Adipocyte (in vitro differentiated cells): Measurements from ENCODE around the gene LCN15.

ENCODE experiments used
- DNase-seq: peaks from one replicate; pipeline ENCODE4 v3.0.0-alpha.2; 2015; ENCODE audit warnings: low read depth
- H3K27me3 ChIP-seq: replicated peaks from 2 replicates; pipeline ENCODE4 v1.7.0; 2013; ENCODE audit warnings: mild to moderate bottlenecking, low read length, moderate library complexity; ENCODE audit not compliant: control insufficient read depth, insufficient read depth
- H3K36me3 ChIP-seq: 2 replicates; pipeline ENCODE4 v1.7.0; 2013; ENCODE audit warnings: low read length, mild to moderate bottlenecking, moderate library complexity; ENCODE audit not compliant: control insufficient read depth, insufficient read depth, severe bottlenecking
- H3K4me1 ChIP-seq: 2 replicates; pipeline ENCODE4 v1.7.0; 2013; ENCODE audit warnings: mild to moderate bottlenecking, low read length, moderate library complexity; ENCODE audit not compliant: control insufficient read depth, insufficient read depth
- H3K4me3 ChIP-seq: 2 replicates; pipeline ENCODE4 v1.7.0; 2013; ENCODE audit warnings: mild to moderate bottlenecking, low read length, moderate library complexity
- H3K9ac ChIP-seq: 2 replicates; pipeline ENCODE4 v1.7.0; 2013; ENCODE audit warnings: mild to moderate bottlenecking, low read length, moderate library complexity
- H3K9me3 ChIP-seq: 2 replicates; pipeline ENCODE4 v1.7.0; 2013; ENCODE audit warnings: mild to moderate bottlenecking, low read length, moderate library complexity; ENCODE audit not compliant: control insufficient read depth

LCN15 gene

DNA sequence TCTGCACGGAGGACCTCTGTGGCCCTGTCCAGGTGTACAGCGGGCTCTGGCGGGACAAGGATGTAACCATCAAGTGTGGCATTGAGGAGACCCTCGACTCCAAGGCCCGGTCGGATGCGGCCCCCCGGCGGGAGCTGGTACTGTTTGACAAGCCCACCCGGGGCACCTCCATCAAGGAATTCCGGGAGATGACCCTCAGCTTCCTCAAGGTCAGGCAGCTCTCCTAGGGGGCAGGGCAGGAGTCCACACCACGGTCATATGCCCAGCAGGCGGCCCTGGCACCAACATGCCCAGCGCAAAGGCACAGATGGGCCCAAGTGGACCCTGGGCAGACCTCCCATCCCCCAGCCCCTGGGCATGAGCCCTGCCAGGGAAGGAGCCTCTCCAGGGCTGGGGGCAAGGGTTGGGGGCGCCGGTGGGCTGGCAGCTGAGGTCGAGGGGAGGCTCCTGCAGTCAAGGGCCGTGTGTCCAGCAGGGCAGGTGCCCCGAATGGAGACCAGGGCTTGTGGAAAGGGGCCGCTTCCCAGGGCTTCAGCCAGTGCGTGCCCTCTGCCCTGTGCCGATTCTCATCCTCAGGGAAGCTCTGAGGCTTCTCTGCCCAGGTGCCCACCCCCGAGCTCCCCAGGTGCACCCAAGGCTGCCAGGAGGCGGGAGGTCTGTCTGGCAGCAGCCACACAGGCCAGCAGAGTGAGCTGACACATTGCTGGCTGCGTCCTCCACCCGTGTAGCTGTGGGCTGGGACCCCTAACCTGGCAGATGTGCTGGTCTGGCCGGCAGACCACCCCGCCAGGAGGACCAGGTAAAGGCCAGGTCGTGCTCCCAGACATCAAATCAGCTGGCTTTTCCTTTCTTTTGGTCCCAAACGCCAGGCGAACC is 42.0 kb downstream of the LCN15 start:
- H3K9me3 ChIP-seq = no peaks in the 10 kb centered on the region
- no peak overlapping the region for H3K4me3 ChIP-seq
- H3K27me3 ChIP-seq = no peaks in the 10 kb centered on the region
- peaks cover 23% of the 10 kb centered on the region for H3K4me1 ChIP-seq
- peaks cover 44% of the 10 kb centered on the region for H3K36me3 ChIP-seq
- no peak for DNase-seq
- no peak overlapping the region for H3K9ac ChIP-seq

DNA sequence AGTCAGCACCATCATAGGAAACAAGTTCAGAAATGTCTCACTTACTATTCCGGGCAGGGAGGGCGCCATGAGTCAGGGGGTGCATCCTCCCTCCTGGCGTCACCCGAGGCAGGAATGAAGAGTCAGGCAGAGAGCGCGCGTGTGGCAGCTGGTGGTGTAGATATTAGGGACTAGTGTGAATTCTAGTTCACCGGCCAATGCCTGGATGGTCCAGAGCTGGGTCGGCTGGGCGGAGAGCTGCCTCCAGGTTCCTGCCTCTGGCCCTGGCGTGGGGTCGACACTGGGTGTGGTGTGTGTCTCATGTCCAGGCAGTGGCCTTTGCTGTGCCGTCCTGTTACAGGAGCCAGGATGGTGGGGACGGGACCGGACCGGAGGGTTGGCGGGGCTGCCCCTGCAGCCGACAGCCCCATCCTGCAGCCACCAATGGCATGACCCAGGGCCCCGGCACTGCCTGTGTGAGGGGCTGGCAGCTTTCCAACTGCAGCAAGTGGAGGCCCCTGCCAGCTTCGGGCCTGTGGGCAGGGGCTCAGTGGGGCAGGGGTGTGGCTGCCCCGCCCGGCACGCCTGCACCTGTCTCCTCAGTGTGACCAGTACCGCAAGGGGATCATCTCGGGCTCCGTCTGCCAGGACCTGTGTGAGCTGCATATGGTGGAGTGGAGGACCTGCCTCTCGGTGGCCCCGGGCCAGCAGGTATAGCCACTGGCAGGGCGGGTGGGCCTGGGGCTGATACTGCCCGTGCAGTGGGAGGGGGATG is 42.8 kb downstream of the LCN15 start:
- Histone ChIP-seq H3K27me3 (peaks cover 2% of the 10 kb centered on the region), H3K9me3 (no peaks in the 10 kb centered on the region), H3K4me3 (no peak overlapping the region), H3K9ac (no peak overlapping the region), H3K4me1 (peaks cover 18% of the 10 kb centered on the region), H3K36me3 (peaks cover 40% of the 10 kb centered on the region)
- no peak for DNase-seq

- no peak for DNase-seq
- H3K4me1 ChIP-seq = peaks cover 12% of the 10 kb centered on the region
- no peaks in the 10 kb centered on the region for H3K9me3 ChIP-seq
- H3K36me3 ChIP-seq = peaks cover 34% of the 10 kb centered on the region
- peak overlapping the region; percentile 7 for H3K9ac ChIP-seq
- H3K27me3 ChIP-seq = peaks cover 3% of the 10 kb centered on the region
- H3K4me3 ChIP-seq = no peak overlapping the region
Measured at GRCh38 chr9:136720898-136721338, 43.4 kb downstream of the LCN15 start.

GRCh38 chr9:136720251-136720897 is 43.9 kb downstream of the LCN15 start:
- H3K4me1 ChIP-seq = peaks cover 7% of the 10 kb centered on the region
- no peaks in the 10 kb centered on the region for H3K9me3 ChIP-seq
- no peak for DNase-seq
- H3K36me3 ChIP-seq = peaks cover 29% of the 10 kb centered on the region
- peak overlapping the region; percentile 7 for H3K9ac ChIP-seq
- H3K4me3 ChIP-seq = no peak overlapping the region
- H3K27me3 ChIP-seq = peaks cover 7% of the 10 kb centered on the region

DNA sequence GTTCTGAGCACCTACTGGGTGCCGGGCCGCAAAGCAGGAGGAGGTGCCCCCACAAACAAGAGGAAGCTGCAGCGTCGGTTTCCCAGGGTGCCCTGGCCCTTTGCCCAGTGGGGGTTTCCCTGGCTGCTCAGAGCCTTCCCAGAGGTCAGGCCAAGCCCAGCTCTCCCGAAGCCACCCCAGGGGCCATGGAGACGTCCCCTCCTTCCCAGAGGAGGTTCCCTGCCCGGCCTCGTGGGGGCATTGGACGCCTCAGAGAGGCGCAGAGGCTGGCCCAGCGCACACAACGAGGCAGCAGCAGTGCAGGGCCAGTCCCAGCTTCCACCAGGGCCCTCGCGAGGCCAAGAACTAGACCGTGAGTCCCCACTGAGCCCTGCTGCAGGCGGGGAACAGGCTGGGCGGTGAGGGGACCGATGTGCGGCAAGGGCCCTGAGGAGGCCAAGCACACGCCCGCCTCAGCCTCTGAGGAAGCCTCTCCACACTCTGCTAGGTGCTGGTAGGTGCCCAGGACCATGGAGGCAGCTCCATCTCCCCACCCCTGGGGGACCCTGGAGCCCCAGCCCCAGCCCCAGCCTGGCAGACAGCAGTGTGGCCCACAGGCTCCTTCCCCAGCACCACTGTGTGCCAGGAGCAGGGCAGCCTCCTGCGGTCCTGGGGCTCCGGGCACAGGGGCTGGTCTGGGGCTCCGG is 45.0 kb downstream of the LCN15 start:
- Histone ChIP-seq H3K27me3 (peaks cover 11% of the 10 kb centered on the region), H3K9ac (no peak overlapping the region), H3K4me3 (no peak overlapping the region), H3K36me3 (peaks cover 19% of the 10 kb centered on the region), H3K9me3 (no peaks in the 10 kb centered on the region), H3K4me1 (peaks cover 6% of the 10 kb centered on the region)
- no peak for DNase-seq

- H3K9me3 ChIP-seq = no peaks in the 10 kb centered on the region
- peaks cover 11% of the 10 kb centered on the region for H3K36me3 ChIP-seq
- H3K4me1 ChIP-seq = peaks cover 6% of the 10 kb centered on the region
- DNase-seq = no peak
- H3K27me3 ChIP-seq = peaks cover 14% of the 10 kb centered on the region
- H3K9ac ChIP-seq = no peak overlapping the region
- no peak overlapping the region for H3K4me3 ChIP-seq
Measured at GRCh38 chr9:136718345-136719194, 45.7 kb downstream of the LCN15 start.

DNA sequence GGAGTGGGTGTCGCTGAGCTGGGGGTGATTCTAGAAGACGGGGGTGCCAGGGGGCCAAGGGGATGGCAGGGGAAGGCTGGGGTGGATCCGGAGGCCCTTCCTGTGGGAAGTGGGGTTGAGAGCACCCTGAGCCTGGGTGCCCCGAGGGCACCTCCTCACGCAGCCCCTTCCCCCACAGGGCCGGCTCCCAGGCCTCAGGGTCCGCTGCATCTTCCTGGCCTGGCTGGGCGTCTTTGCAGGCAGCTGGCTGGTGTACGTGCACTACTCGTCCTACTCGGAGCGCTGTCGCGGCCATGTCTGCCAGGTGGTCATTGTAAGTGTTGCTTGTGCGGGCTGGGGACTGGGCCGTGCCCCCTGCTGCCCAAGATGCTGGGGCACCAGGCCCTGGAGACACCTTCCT is 46.9 kb downstream of the LCN15 start:
- H3K4me1 ChIP-seq = peaks cover 6% of the 10 kb centered on the region
- H3K9ac ChIP-seq = no peak overlapping the region
- no peak overlapping the region for H3K4me3 ChIP-seq
- H3K36me3 ChIP-seq = no peaks in the 10 kb centered on the region
- no peaks in the 10 kb centered on the region for H3K9me3 ChIP-seq
- no peak for DNase-seq
- H3K27me3 ChIP-seq = peaks cover 21% of the 10 kb centered on the region

- Histone ChIP-seq H3K36me3 (no peaks in the 10 kb centered on the region), H3K9ac (no peak overlapping the region), H3K4me3 (no peak overlapping the region), H3K9me3 (no peaks in the 10 kb centered on the region), H3K4me1 (peaks cover 3% of the 10 kb centered on the region), H3K27me3 (peaks cover 26% of the 10 kb centered on the region)
- no peak for DNase-seq
Measured at GRCh38 chr9:136714893-136715274, 49.4 kb downstream of the LCN15 start.

- Histone ChIP-seq H3K9me3 (no peaks in the 10 kb centered on the region), H3K4me3 (no peak overlapping the region), H3K27me3 (peaks cover 28% of the 10 kb centered on the region), H3K36me3 (no peaks in the 10 kb centered on the region), H3K9ac (no peak overlapping the region), H3K4me1 (peaks cover 3% of the 10 kb centered on the region)
- no peak for DNase-seq
Measured at GRCh38 chr9:136714096-136714892, 50.0 kb downstream of the LCN15 start.

DNA sequence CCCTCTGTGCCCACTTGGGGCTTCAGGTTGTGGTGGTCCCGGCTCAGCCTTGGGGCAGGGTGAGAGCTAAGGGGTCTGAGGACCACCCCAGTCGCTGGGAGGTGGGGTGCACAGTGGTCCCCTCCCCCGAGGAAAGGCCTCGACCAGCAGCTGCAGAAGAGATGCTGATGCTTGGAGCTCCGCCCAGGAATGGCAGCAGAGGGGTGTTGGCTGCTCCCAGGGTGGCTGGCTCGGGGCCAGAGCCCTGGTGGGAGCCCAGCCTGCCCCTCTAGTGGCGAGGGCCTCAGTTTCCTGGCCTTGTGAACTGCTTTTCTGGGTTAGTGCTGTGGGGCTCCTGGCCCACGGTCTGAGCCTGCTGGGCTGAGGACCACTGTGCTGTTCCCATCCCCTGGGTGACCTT is 50.8 kb downstream of the LCN15 start:
- H3K4me3 ChIP-seq = no peak overlapping the region
- H3K4me1 ChIP-seq = peaks cover 3% of the 10 kb centered on the region
- H3K36me3 ChIP-seq = no peaks in the 10 kb centered on the region
- no peak for DNase-seq
- no peaks in the 10 kb centered on the region for H3K9me3 ChIP-seq
- no peak overlapping the region for H3K9ac ChIP-seq
- peaks cover 28% of the 10 kb centered on the region for H3K27me3 ChIP-seq
